ENCODE measurements around the gene TUBGCP5.

Gene TUBGCP5

DNA sequence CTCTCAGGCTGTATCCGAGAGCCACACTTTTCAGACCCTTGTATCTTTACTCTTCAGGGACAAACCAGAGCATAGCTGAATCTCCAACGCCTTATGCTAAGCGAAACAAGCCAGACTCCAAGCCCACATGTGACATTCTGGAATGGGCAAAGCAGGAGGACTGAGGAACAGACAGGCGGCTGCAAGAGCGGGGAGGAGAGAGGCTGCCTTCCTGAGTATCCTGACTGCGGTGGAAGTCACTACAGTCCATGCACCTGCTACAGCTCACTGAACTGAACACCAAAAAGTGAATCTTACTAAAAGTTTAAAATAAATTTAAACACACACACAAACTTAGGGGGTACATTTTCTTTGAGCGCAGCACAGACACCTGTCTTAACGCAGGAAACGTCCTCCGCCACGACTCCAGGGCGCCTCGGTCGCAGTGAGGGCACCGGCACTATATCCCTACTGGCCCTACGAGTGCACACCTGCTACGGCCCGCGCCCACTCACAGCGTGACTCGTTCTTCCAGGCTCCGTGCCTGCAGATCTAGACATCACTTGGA lies 60.6 kb downstream of the TUBGCP5 start:
- DNase-seq (ENCODE audit: low read depth) = no peak

DNA sequence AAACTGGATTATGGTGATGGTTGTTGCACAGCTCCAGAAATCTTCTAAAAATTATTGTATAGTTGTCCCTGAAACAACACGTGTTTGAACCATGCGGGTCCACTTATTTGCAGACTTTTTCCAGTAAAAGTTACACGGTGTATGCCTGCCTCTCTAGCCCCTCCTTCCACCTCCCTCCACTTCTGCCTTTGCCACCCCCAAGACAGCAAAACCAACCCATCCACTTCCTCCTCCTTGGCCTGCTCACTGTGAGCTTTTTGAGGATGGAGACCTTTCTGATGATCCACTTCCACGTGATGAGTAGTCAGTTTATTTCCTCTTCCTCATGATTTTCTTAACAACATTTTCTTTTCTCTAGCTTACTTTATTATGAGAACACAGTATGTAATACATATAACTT lies 64.6 kb downstream of the TUBGCP5 start:
- no peak for DNase-seq (ENCODE audit: low read depth)

DNA sequence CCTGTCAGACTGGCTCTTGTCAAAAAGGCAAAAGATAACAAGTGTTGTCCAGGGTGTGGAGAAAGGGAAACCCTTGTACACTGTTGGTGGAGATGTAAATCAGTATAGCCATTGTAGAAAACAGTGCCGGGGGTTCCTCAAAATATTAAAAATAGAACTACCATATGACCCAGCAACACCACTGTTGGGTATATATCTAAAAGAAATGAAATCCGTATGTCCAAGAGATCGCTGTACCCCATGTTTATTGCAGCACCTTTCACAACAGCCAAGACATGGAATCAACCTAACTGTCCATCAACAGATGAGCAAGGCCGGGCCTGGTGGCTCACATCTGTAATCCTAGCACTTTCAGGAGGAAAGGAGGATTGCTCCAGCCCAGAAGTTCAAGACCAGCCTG lies 65.4 kb downstream of the TUBGCP5 start:
- no peak for DNase-seq (ENCODE audit: low read depth)

DNA sequence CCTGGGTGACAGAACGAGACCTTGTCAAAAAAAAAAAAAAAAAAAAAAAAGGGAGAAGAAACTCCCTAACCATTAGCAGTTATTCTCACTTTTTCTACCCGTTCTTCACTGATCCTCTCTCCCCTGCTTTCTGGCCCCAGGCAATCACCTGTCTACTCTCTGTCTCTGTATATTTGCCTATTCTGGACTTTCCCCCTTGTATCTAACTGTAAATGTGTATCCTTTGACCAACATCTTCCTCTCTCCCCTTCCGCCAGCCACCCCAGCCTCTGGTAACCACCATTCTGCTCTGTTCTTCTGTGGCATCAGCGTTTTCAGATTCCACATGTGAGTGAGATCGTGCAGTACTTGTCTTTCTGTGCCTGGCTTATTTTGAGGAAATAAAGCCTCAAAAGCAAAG lies 66.1 kb downstream of the TUBGCP5 start:
- no peak for DNase-seq (ENCODE audit: low read depth)

DNA sequence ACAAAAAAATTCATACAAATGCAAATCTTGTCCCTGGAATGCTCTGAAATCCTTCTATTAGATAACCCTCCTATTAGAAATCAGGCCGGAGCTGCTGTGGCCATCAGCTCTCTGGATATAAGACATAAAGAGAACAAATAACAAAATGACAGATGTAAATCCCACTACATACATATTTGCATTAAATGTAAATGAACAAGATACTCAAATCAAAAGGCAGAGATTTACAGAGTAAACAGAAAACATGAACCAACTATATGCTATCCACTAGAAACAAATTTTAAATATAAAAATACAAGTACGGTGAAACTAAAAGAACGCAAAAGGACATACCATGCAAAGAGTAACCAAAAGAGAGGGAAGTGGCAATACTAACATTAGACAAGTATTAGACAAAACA lies 69.9 kb downstream of the TUBGCP5 start:
- no peak for DNase-seq (ENCODE audit: low read depth)

DNA sequence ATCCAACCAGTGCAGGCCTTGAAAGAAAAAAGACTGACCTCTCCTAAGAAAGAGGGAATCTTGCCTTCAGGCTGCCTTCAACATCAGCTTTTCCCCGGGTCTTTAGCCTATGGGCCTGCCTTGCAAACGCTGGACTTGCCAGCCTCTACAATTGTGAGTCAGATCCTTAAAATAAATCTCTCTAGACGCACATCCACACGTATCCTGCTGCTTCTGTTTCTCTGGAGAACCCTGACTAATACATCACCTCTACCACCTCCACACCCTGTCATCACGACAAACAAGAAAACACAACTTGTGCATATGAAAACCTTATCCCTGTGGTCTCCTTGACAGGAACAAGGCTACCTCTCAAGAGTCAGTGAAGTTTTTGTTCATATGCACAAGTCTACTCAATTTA lies 71.0 kb downstream of the TUBGCP5 start:
- no peak for DNase-seq (ENCODE audit: low read depth)

DNA sequence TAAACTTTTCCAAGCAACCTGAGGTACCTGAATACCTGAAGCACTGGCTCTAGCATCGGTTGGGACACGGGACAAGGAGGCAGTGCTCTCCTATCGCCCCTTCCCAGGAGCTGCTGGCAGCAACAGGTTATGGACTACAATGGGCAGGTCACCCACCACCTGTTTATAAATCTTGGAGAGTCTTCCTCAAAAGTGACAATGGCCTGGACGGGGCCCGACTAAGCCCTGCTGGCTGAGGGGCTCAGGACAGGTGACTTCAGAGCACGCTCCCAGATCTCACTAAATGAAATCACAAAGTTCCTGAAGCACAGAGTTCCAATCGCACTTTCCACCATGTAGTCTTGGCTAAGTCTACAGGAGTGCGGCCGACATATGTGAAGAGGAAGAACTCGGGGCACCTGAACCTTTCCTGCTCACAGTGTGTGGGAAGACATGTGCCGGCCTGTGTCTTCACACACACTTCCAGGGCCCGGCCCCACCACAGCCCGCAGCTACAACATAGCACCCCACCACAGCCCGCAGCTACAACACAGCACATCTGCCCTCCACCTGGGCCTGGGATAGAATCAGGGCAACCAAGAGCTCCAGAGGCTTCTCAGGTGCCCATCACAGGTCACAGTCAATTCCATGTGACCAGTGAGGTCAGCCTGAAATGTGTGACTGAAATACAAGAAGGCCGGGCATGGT lies 72.1 kb downstream of the TUBGCP5 start:
- DNase-seq (ENCODE audit: low read depth) = no peak

DNA sequence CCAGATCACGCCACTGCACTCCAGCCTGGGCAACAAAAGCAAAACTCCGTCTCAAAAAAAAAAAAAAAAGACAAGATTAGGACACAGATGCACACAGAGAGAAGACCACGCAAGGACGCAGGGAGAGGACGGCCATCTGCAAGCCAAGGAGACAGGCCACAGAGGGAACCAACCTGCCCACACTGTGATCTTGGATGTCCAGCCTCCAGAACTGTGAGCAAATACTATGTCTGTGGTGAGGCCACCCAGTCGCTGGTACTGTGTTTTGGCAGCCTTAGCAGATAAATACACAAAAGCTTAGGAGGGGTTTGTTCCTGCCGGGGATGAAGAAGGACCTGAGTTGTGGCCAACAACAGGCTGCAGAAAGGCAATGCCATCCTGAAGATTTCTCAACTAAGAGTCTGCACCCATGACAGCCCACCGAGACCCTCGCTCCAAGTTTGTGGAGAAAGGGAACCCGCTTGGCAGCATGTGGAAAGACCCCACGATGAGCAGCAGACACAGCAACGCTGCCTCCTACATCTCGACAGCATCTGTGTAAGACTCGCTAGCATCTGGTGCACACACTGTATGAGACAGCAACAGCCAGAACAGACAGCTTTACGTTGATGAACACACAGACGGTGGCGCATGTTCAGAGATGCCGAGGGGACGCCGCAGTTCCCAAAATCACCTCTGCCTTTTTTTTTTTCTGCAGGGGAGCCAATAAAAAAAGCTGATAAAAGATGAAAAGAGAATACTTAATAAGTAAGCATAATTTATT lies 72.9 kb downstream of the TUBGCP5 start:
- DNase-seq (ENCODE audit: low read depth) = no peak

DNA sequence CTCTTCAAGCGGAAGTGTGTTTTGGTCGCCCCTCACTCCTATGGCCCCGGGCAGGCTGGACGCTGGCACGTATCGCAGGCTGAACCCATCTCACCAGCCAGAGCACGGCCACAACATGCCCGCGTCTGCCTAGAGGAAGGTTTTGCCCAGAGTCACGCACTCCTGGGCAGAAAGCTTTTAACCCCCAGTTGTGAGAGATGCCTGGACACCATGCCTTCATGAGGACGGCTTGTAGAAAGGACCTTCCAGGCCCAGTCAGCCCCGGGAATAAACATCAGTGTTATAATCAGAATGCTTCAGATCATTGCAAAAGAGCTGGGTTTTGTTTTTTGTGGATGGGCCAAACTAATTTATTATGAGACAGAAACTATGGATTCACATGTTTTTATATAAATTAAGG lies 75.7 kb downstream of the TUBGCP5 start:
- no peak for DNase-seq (ENCODE audit: low read depth)

DNA sequence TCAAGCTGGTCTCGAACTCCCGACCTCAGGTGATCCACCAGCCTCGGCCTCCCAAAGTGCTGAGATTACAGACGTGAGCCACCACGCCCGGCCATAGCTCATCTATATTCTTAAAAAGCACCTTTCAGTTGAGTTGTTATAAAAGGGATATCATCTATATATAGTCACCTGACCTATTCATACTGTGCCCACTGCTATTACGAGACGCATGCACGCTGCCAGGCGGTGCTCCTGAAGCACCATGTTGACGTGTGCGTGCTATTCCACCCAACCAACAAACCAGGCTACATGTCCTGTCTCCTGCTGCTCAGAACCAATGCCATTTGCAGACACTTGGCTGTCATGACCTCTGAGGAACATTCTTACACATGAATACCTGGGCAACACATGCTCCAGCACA lies 76.8 kb downstream of the TUBGCP5 start:
- DNase-seq (ENCODE audit: low read depth) = no peak

DNA sequence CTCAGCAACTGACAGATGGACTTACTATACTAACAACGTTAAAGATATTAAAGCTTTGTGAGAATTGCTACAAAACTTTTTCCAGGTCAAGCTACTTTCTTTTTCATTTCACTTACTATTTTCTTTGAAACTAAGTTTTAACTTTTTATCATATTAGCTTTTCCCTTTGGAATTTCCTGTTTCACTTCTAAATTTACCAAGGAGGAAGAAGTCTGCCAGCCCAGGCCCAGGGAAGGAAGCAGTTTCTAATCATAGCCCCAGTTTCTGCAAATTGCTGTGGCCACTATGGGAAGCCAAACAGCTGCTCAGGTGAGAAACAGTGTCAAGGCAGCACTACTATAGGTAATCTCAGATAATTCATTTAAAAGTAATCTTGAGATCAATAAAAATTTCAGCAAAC lies 77.6 kb downstream of the TUBGCP5 start:
- DNase-seq (ENCODE audit: low read depth) = no peak

DNA sequence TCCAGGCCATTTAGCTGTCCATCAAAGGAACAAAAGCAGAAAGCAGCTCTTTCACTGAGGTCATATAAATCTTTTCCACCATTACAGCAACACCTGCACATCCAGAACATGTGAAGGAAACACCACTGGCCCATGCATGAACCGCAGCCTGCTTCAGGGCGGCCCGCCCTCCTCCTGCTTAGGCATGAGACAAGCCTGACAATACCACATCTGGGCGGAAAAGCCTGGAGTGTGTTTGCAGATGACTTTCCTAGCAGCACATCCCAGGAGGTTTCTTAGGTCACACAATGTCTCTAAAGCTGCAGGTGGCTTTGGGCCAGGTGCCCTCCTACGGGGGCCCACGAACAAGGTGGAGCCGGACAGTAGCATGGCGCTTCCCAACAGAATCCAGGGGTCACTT lies 78.8 kb downstream of the TUBGCP5 start:
- no peak for DNase-seq (ENCODE audit: low read depth)

DNA sequence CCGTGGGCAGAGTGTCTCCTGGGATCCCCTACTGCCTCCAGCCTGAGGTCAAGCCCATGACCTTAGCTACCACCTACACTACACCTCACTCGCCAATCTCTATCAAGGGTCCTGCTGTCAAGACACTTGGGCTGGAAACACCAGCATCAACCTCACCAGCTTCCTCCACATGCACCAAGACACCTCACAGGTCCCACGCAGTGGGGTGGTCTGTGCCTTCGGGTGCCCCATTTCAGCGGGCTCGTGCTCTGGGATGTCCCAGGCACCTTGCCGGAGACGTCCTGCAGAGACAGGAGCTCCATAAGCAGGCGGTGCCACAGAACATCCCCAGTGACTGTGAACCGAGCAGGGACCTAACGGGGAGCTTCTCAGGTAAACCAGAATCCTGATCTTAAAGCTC lies 79.2 kb downstream of the TUBGCP5 start:
- DNase-seq (ENCODE audit: low read depth) = no peak

DNA sequence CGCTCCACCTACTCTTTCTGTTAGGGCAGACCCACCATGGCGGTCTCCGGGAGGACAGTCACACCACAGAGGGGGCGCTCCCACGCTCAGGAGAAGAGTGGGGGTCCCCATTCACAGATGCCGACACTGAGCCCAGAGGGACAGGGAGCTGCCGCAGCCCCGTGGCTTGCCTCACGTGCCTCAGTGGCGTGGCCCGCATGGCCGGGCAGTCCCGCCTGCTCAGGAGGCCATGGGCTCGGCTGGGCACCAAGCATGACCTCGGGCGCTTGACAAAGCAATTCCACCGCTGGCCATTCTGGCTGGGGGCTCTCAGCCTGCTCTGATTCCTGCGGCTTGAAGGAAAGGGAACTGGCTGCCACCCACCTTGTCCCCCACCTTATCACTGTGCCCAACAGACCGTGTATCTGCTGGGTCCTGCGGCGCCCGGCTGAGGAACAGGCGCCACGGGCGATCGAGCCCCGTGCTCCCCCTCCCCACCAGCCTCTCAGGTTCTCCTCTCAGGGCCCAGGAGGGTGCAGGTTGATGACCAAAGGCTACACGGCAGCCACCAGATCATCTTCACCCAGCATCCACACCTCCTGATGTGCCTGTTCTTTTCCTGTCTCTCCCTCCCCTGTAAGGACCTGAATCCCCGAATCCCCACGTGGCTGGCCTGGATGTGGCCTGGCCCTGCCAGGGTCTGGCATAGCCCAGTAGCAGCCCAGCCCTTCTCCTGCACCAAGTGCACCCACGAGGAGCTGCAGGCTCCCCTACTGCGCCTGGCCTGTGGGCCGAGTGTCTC lies 79.9 kb downstream of the TUBGCP5 start:
- DNase-seq (ENCODE audit: low read depth) = no peak

DNA sequence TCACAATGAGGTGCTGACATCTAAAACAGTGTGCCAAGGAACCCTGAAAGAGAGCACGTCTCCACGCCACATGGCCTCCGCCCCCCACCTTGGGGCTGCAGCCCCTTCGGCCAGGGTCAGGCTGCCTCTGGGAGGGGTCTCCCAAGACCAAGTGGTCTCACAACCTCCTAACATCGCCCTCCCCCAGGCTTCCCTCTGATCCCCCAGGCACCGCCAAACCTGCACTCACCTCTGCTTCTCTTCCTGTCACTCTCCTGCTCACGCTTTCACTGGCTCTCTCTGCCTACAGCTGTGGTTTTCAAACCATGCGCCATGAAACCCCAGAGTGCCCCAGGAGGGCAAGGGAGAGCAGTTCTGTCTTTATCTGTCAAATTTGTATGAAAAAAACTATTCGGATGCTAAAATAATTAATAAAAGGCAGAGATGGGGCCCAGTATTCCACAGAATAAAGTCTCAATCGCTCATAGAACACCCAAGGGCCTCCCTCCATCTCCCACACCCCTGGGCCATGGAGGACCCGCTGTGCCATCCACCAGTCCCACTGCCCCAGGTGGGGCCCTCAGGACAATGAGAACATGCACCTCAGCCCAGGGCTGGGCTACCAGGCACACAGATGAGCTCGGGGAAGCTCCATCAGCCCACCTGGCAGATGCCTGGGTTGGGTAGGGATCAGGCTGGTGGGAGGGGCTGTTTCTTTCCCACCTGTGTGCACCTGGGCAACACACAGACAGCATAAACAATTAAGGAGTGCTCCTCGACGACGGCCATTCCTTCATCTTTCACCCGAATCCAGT lies 80.7 kb downstream of the TUBGCP5 start:
- DNase-seq (ENCODE audit: low read depth) = no peak

DNA sequence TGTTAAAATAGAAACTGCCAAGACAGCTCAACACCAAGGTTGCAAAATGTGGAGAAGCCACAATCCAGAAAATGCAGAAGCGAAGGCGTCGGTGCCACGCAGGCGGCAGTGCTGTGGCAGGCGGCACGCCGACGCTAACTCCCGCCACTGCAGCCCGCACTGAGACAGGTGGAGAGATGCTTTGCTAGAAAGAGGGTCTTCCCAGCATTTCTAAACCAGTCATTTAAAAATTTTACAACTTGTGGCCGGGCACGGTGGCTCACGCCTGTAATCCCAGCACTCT lies 82.5 kb downstream of the TUBGCP5 start:
- no peak for DNase-seq (ENCODE audit: low read depth)

DNA sequence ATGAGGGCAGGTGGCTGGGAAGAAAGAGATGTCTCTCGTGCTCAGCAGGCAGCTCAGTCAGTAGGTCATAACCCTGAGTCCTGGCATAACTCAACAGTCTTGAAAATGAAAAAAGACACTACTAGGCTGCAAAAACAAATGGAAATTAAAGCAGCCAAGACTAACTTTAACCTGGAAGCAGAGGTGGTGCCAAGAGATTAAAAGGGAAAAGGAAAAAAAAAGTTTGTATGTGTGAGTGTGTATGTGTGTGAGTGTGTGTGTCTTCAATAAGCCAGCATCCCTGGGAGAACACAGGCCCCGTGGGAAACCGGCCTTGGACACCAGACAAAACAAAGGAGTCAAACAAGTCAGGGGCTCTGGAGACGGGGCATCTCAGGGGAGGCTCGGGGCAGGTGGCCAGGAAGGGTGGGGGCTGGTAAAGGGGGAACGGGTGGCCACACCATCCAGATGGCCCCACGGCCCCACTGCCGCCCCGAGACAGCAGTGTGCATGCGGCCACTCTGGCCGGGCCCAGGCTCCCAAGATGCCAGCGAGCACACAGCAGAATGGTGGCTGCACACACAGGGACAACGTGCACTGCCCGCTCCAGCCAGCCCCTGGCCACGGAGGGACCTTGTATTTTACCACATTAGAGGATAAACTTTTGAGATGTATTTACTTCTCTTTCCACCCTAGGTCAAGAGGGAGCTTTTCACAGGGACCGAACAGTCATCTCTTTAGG lies 83.0 kb downstream of the TUBGCP5 start:
- DNase-seq (ENCODE audit: low read depth) = no peak

DNA sequence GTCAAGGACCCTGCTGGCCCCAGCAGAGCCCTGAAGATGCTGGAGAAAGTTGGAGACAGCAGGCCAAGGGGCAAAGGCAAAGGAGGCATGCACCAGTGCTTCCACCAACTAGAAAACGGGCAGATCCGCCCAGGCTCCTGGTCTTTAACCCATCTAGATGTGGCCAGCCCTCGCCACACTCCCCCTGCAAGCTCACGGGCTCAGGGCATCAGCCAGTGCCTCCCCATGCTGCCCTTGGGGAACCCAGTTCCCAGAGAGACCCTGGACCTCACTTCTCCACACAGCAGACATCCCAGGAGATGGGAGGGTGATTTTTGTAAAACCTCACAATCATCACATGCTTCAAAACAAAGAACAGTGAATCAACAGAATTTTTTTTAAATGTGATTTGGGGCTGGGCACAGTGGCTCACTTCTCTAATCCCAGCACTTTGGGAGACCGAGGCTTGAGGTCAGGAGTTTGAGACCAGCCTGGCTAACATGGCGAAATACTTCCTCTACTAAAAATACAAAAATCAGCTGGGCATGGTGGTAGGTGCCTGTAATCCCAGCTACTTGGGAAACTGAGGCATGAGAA lies 83.7 kb downstream of the TUBGCP5 start:
- DNase-seq (ENCODE audit: low read depth) = no peak

DNA sequence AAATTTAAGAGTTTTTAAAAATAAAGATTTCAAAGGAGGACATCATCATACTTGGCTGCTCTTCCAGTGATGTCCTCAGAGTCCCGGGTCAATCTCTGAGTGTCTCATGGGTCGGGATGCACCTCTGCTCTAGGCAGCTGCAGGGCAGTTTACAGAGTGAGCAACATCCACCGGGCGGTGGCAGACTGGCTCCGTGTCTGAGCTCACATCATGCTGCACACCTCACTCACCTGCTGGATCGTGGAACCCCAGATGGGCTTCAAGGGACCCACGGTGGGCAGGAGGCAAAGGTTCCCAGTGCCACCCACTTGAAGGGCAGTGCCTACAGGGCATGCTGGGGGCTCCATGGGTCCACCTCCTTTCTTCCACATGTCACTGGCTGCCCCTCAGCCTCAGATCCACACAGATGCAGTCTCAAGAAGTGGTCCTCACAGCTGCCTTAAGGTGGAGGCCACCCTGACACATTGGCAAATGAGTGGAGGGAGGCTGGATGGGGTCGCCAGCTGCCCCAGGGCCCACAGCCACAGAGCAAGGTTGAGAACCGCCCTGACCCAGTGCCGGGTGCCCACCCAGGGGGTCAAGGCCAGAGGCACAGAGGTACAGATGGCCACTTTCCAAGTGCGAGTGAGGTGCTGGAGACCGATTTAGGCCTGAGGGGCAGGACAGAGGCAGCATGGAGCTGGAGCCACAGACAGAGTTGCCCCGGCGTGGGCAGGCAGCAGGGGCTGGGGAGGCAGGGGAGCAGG lies 84.4 kb downstream of the TUBGCP5 start:
- DNase-seq (ENCODE audit: low read depth) = no peak

DNA sequence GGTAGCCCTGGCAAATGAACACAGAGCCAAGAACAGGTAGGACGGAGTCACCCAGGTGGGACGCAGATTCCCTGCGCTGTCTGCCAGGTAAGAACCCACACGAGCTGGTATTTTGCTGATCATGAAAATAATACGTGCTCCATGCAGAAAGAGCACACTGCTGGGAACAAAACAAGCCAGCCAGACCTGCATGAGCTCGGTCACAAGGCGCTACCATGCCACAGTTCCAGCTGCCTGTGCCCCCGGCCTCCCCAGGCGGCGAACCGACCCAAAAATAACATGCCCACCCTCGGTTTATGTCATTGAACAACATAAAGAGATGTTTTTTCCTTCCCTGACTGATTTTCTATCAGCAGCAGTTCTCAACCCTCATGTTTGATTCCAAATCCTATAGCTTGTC lies 85.0 kb downstream of the TUBGCP5 start:
- DNase-seq (ENCODE audit: low read depth) = no peak

Data from activated T-cell treated with anti-CD3 and anti-CD28 coated beads for 48 hours (primary cell).